Omental fat pad (tissue), 4 donors: Measurements from ENCODE around the gene ACTR2. TPM values are rescaled to one million over a fixed set of nuclear protein-coding genes. Genes with fewer than 3 reads are reported as not detected.
"Not testable (repeated sequence)": the region's sequence is repeated elsewhere in the genome, so short reads cannot be mapped to it uniquely, and the experiment has no call there.

Experiments used
- ATAC-seq: fragments of 150-250 bp; one replicate; pipeline ENCODE4 v1.9.1; 2016; ENCODE audit warnings: mild to moderate bottlenecking, moderate library complexity; ENCODE audit not compliant: low FRiP score
- DNase-seq: peaks from one replicate; pipeline ENCODE4 v3.0.0-alpha.2; 2019; ENCODE audit warnings: low spot score
- CTCF ChIP-seq, 3 donors: fragments of 450-650 bp; IDR thresholded peaks; one replicate each; pipeline ENCODE4 v1.5.1; 2016 to 2017; ENCODE audit warnings: antibody characterized with exemption in 3 of 3, mild to moderate bottlenecking in 3 of 3, moderate library complexity in 2 of 3
- total RNA-seq, 4 donors: library from RNA; depleted of rRNA; stranded (reverse); fragments of >200 nt; gene quantifications; one replicate each; pipeline ENCODE4 v1.1.0, GENCODE V29; 2016

The ACTR2 gene
- total RNA-seq, 4 donors from 2014 or later = 56.4 to 115 (median 97.1) TPM

- no peak for TF ChIP-seq CTCF (IDR thresholded peaks at IDR 0.05)
- no peak for ATAC-seq
Observed at GRCh38 chr2:65252640-65253039, 25.0 kb downstream of the ACTR2 start.

GRCh38 chr2:65255356-65255755, 27.7 kb downstream of the ACTR2 start:
- no peak for DNase-seq
- ATAC-seq = no peak
- TF ChIP-seq CTCF (IDR thresholded peaks at IDR 0.05) = no peak

More at GRCh38 chr2:65252640-65253039, 25.0 kb downstream of the ACTR2 start:
- no peak for DNase-seq

DNA sequence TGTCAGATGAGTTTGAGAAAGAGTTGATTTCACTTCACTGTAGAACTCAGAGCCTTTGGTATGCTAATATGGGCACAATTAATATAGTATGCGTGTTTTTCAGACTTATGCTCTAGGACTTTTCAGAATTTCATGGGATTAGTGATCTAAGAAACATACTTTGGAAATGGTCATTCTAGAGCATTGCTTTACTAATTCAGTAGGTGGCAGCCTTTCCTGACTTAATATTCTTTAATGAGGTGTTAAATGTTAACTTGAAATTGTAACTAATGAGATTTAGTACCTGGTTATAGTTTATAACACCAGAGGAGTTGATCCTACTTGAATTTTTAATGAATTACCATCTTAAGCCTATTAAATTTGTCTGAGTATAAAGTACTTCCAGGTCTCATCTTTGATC, 28.4 kb downstream of the ACTR2 start:
- ATAC-seq = no peak
- DNase-seq = no peak
- no peak for TF ChIP-seq CTCF (IDR thresholded peaks at IDR 0.05)

DNA sequence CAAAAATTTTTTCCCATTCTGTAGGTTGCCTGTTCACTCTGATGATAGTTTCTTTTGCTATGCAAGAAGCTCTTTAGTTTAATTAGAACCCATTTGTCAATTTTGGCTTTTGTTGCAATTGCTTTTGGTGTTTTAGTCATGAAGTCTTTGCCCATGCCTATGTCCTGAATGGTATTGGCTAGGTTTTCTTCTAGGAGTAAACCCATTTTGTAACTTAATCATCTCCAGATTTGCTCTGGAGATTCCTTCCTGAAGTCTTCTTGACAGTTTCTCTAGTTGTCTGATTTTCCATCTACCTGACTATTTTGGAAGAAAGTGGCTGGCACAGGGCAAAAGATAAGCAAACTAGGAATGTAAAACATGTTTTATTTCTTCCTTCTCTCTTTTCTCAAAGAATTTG, 30.2 kb downstream of the ACTR2 start:
- DNase-seq, ATAC-seq: not testable (repeated sequence)

GRCh38 chr2:65261676-65262075, 34.0 kb downstream of the ACTR2 start:
- no peak for TF ChIP-seq CTCF (IDR thresholded peaks at IDR 0.05)
- ATAC-seq = no peak
- no peak for DNase-seq

- no peak for TF ChIP-seq CTCF (IDR thresholded peaks at IDR 0.05)
- DNase-seq = no peak
- no peak for ATAC-seq
Observed at GRCh38 chr2:65263262-65263661, 35.6 kb downstream of the ACTR2 start.

DNA sequence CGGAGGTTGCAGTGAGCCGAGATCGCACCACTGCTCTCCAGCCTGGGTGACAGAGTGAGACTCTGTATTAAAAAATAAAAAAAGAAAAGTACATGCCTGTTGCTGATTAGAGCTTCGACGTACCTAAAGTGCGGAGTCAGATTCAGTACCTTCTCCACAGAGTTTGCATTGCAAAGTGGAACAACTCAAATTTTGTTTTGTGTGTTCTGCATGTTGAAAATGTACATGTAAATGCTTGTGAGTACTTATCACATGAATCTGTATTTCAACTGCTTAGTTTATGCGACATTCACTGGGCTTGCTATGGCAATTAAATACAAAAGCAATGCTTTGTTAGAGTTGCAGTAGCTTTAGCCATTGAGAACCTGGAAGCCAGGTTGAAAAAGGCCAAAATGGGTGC, 36.4 kb downstream of the ACTR2 start:
- ATAC-seq (no peak), DNase-seq (no peak)
- TF ChIP-seq CTCF (IDR thresholded peaks at IDR 0.05) = no peak
